Osteocyte (in vitro differentiated cells): ENCODE data around the gene GPX1. TPM values are rescaled to one million over a fixed set of nuclear protein-coding genes. Genes with fewer than 3 reads are reported as not detected.
"Not testable (repeated sequence)": the region's sequence is repeated elsewhere in the genome, so short reads cannot be mapped to it uniquely, and the experiment has no call there.

Source experiments
- DNase-seq: peaks from one replicate; pipeline ENCODE4 v3.0.0; 2021; ENCODE audit warnings: mixed read lengths; ENCODE audit not compliant: unreplicated experiment; ENCODE audit errors: extremely low spot score
- H3K27ac Mint-ChIP-seq: one replicate; pipeline ENCODE4 v1.8.0; 2021; ENCODE audit warnings: mild to moderate bottlenecking, mixed read lengths; ENCODE audit not compliant: unreplicated experiment
- H3K27me3 Mint-ChIP-seq: one replicate; pipeline ENCODE4 v1.8.0; 2021; ENCODE audit warnings: mixed read lengths; ENCODE audit not compliant: unreplicated experiment
- H3K36me3 Mint-ChIP-seq: one replicate; pipeline ENCODE4 v1.8.0; 2021; ENCODE audit warnings: mixed read lengths; ENCODE audit not compliant: unreplicated experiment
- H3K4me1 Mint-ChIP-seq: one replicate; pipeline ENCODE4 v1.8.0; 2021; ENCODE audit warnings: mixed read lengths; ENCODE audit not compliant: unreplicated experiment
- H3K4me3 Mint-ChIP-seq: one replicate; pipeline ENCODE4 v1.8.0; 2021; ENCODE audit warnings: mild to moderate bottlenecking, moderate library complexity, mixed read lengths; ENCODE audit not compliant: unreplicated experiment
- H3K9me3 Mint-ChIP-seq: one replicate; pipeline ENCODE4 v1.8.0; 2021; ENCODE audit warnings: mixed read lengths; ENCODE audit not compliant: unreplicated experiment
- CTCF ChIP-seq: fragments of 200-600 bp; sonication (generic); IDR thresholded peaks from 2 replicates; pipeline ENCODE4 v1.5.0; 2021; ENCODE audit warnings: antibody characterized with exemption, mild to moderate bottlenecking, moderate library complexity
- total RNA-seq: library from RNA; stranded (reverse); gene quantifications from 2 replicates; pipeline ENCODE4 v1.2.1, GENCODE V29; 2021

Gene GPX1
- total RNA-seq, 1 donor from 2014 or later = 91.6 TPM

GRCh38 chr3:49371946-49372345, 13.8 kb upstream of the GPX1 start:
- no peak for DNase-seq
- peaks cover 9% of the 10 kb centered on the region for H3K4me1 Mint-ChIP-seq
- no peaks in the 10 kb centered on the region for H3K27me3 Mint-ChIP-seq
- H3K36me3 Mint-ChIP-seq = peaks cover 40% of the 10 kb centered on the region
- no peak overlapping the region for H3K27ac Mint-ChIP-seq
- H3K4me3 Mint-ChIP-seq = no peak overlapping the region
- H3K9me3 Mint-ChIP-seq = no peaks in the 10 kb centered on the region
- TF ChIP-seq CTCF = no peak

- no peak overlapping the region for H3K4me3 Mint-ChIP-seq
- peaks cover 4% of the 10 kb centered on the region for H3K4me1 Mint-ChIP-seq
- no peaks in the 10 kb centered on the region for H3K27me3 Mint-ChIP-seq
- no peaks in the 10 kb centered on the region for H3K9me3 Mint-ChIP-seq
- TF ChIP-seq CTCF = no peak
- peaks cover 51% of the 10 kb centered on the region for H3K36me3 Mint-ChIP-seq
- no peak for DNase-seq
- peak overlapping the region; percentile 20 for H3K27ac Mint-ChIP-seq
Measured at GRCh38 chr3:49370585-49371290, 12.6 kb upstream of the GPX1 start.

- no peaks in the 10 kb centered on the region for H3K9me3 Mint-ChIP-seq
- no peak for TF ChIP-seq CTCF
- peaks cover 42% of the 10 kb centered on the region for H3K4me1 Mint-ChIP-seq
- H3K36me3 Mint-ChIP-seq = peaks cover 47% of the 10 kb centered on the region
- no peaks in the 10 kb centered on the region for H3K27me3 Mint-ChIP-seq
- peak overlapping the region; percentile 78 for H3K27ac Mint-ChIP-seq
- no peak overlapping the region for H3K4me3 Mint-ChIP-seq
- DNase-seq = no peak
Measured at GRCh38 chr3:49362561-49362960, 4.4 kb upstream of the GPX1 start.

GRCh38 chr3:49359623-49360022, 1.5 kb upstream of the GPX1 start:
- no peak for TF ChIP-seq CTCF
- H3K27ac Mint-ChIP-seq = peak overlapping the region; percentile 93
- H3K36me3 Mint-ChIP-seq = peaks cover 45% of the 10 kb centered on the region
- no peaks in the 10 kb centered on the region for H3K9me3 Mint-ChIP-seq
- H3K27me3 Mint-ChIP-seq = no peaks in the 10 kb centered on the region
- no peak overlapping the region for H3K4me3 Mint-ChIP-seq
- DNase-seq = no peak
- peaks cover 51% of the 10 kb centered on the region for H3K4me1 Mint-ChIP-seq

GRCh38 chr3:49358884-49359225, 702 bp upstream of the GPX1 start:
- no peaks in the 10 kb centered on the region for H3K27me3 Mint-ChIP-seq

GRCh38 chr3:49357443-49358216, 523 bp downstream of the GPX1 start:
- DNase-seq = peak; percentile 87
- H3K4me3 Mint-ChIP-seq = peak overlapping the region; percentile 87
- H3K9me3 Mint-ChIP-seq, H3K27me3 Mint-ChIP-seq: not testable (repeated sequence)
- peaks cover 47% of the 10 kb centered on the region for H3K4me1 Mint-ChIP-seq
- H3K27ac Mint-ChIP-seq = peak overlapping the region; percentile 93
- peaks cover 40% of the 10 kb centered on the region for H3K36me3 Mint-ChIP-seq

More at GRCh38 chr3:49358884-49359225, 702 bp upstream of the GPX1 start:
- no peak for TF ChIP-seq CTCF
- H3K9me3 Mint-ChIP-seq = no peaks in the 10 kb centered on the region
- H3K4me3 Mint-ChIP-seq = peak overlapping the region; percentile 87
- peaks cover 51% of the 10 kb centered on the region for H3K4me1 Mint-ChIP-seq
- H3K27ac Mint-ChIP-seq = peak overlapping the region; percentile 93
- DNase-seq = no peak
- H3K36me3 Mint-ChIP-seq = peaks cover 46% of the 10 kb centered on the region

- Mint-ChIP-seq H3K4me1 (peaks cover 47% of the 10 kb centered on the region), H3K27ac (peak overlapping the region; percentile 93), H3K4me3 (peak overlapping the region; percentile 87), H3K36me3 (peaks cover 34% of the 10 kb centered on the region)
- not testable (repeated sequence) for DNase-seq, H3K27me3 Mint-ChIP-seq, H3K9me3 Mint-ChIP-seq
Measured at GRCh38 chr3:49357095-49357442, 1.1 kb downstream of the GPX1 start.
